HepG2 (cell line): ENCODE measurements around the gene POLR2H. TPM values are rescaled to one million over a fixed set of nuclear protein-coding genes. Genes with fewer than 3 reads are reported as not detected.
A peak's percentile ranks its signal among the peaks of the same experiment; 100 is the strongest.

Experiments used
- ATF7-NPFF ChIP-seq: sonication (generic); formaldehyde crosslinking; IDR thresholded peaks from 2 replicates; pipeline ENCODE4 v1.8.1; 2023; ENCODE audit warnings: mild to moderate bottlenecking, low read depth, missing genetic modification reagents, moderate library complexity
- CENPT ChIP-seq: sonication (generic); formaldehyde crosslinking; IDR thresholded peaks from 2 replicates; pipeline ENCODE4 v1.8.0; 2022; ENCODE audit warnings: low read depth, mild to moderate bottlenecking, moderate library complexity, missing genetic modification reagents
- E2F5 ChIP-seq: sonication (generic); formaldehyde crosslinking; conservative IDR thresholded peaks from 2 replicates; pipeline ENCODE4 v1.4.0; 2020; ENCODE audit warnings: missing genetic modification reagents
- EED ChIP-seq: sonication (generic); formaldehyde crosslinking; IDR thresholded peaks from 2 replicates; pipeline ENCODE4 v1.5.0; 2020; ENCODE audit warnings: mild to moderate bottlenecking, missing genetic modification reagents
- HNF1B ChIP-seq: sonication (generic); formaldehyde crosslinking; IDR thresholded peaks from 2 replicates; pipeline ENCODE4 v1.5.1; 2020; ENCODE audit warnings: mild to moderate bottlenecking, moderate library complexity, missing genetic modification reagents
- MXD1 ChIP-seq: sonication (generic); formaldehyde crosslinking; IDR thresholded peaks from 2 replicates; pipeline ENCODE4 v1.4.0; 2020; ENCODE audit warnings: mild to moderate bottlenecking, missing genetic modification reagents
- NCOA5 ChIP-seq: sonication (generic); formaldehyde crosslinking; IDR thresholded peaks from 2 replicates; pipeline ENCODE4 v1.4.0; 2020; ENCODE audit warnings: missing genetic modification reagents
- PHF8 ChIP-seq: sonication (generic); formaldehyde crosslinking; IDR thresholded peaks from 2 replicates; pipeline ENCODE4 v1.5.0; 2020; ENCODE audit warnings: missing genetic modification reagents
- RXRB ChIP-seq: IDR thresholded peaks from 2 replicates; pipeline ENCODE4 v1.6.1; 2016; ENCODE audit warnings: borderline replicate concordance, missing genetic modification reagents, missing compliant biosample characterization
- TBP ChIP-seq: sonication (generic); formaldehyde crosslinking; IDR thresholded peaks from 2 replicates; pipeline ENCODE4 v1.5.0; 2020; ENCODE audit warnings: missing genetic modification reagents
- ZBTB10 ChIP-seq: sonication (generic); formaldehyde crosslinking; IDR thresholded peaks from 2 replicates; pipeline ENCODE4 v1.4.0; 2020; ENCODE audit warnings: missing genetic modification reagents, borderline replicate concordance
- ZFP91 ChIP-seq: sonication (generic); formaldehyde crosslinking; IDR thresholded peaks from 2 replicates; pipeline ENCODE4 v1.9.0; 2022; ENCODE audit warnings: missing genetic modification reagents, mild to moderate bottlenecking, borderline replicate concordance
- ZNF234 ChIP-seq: sonication (generic); formaldehyde crosslinking; conservative IDR thresholded peaks from 2 replicates; pipeline ENCODE4 v1.5.1; 2020; ENCODE audit warnings: mild to moderate bottlenecking, missing genetic modification reagents
- ZNF34 ChIP-seq: sonication (generic); formaldehyde crosslinking; IDR thresholded peaks from 2 replicates; pipeline ENCODE4 v1.4.0; 2020; ENCODE audit warnings: mild to moderate bottlenecking, missing genetic modification reagents, borderline replicate concordance
- ZNF510 ChIP-seq: sonication (generic); formaldehyde crosslinking; IDR thresholded peaks from 2 replicates; pipeline ENCODE4 v1.4.0; 2020; ENCODE audit warnings: low read depth, mild to moderate bottlenecking, missing genetic modification reagents
- ZNF550 ChIP-seq: sonication (generic); formaldehyde crosslinking; IDR thresholded peaks from 2 replicates; pipeline ENCODE4 v1.4.0; 2020; ENCODE audit warnings: mild to moderate bottlenecking, missing genetic modification reagents, borderline replicate concordance
- ZNF597 ChIP-seq: sonication (generic); formaldehyde crosslinking; IDR thresholded peaks from 2 replicates; pipeline ENCODE4 v1.5.0; 2020; ENCODE audit warnings: missing genetic modification reagents
- ZNF629 ChIP-seq: sonication (generic); formaldehyde crosslinking; conservative IDR thresholded peaks from 2 replicates; pipeline ENCODE4 v1.5.0; 2020; ENCODE audit warnings: missing genetic modification reagents
- ZNF703 ChIP-seq: sonication (generic); formaldehyde crosslinking; IDR thresholded peaks from 2 replicates; pipeline ENCODE4 v1.5.1; 2020; ENCODE audit warnings: missing genetic modification reagents, mild to moderate bottlenecking, moderate library complexity, borderline replicate concordance
- ZNF761 ChIP-seq: sonication (generic); formaldehyde crosslinking; conservative IDR thresholded peaks from 2 replicates; pipeline ENCODE4 v1.4.0; 2020; ENCODE audit warnings: mild to moderate bottlenecking, missing genetic modification reagents
- polyA plus RNA-seq, 8 experiments: library from polyadenylated mRNA; depleted of rRNA in 3 of 8; stranded (reverse) in 7 of 8; unstranded in 1 of 8; fragments of >200 nt; fragmentation: Illumina TruSeq in 4 of 8; extraction: Trizol in 4 of 8; gene quantifications; 2 replicates each; pipeline versions ENCODE4 v1.2.1 to v1.2.3, GENCODE V29; 2011 to 2016; ENCODE audit warnings: low read depth in 4 of 8, missing spikeins in 1 of 8, mixed read lengths in 1 of 8; ENCODE audit not compliant: insufficient read depth in 1 of 8
- total RNA-seq, 5 experiments: library from RNA; depleted of rRNA; stranded (reverse); fragments of >200 nt; fragmentation: Illumina TruSeq; extraction: Trizol; gene quantifications; 2 replicates each; pipeline ENCODE4 v1.2.3, GENCODE V29; 2016; ENCODE audit warnings: low read depth in 1 of 5

POLR2H gene
- total and polyA plus RNA-seq, 2 of the 13 experiments (the other 11 are each of a cell fraction or from before 2014, with no cell fraction given) = 118 to 194 TPM

GRCh38 chr3:184417619-184418327 is 56.3 kb downstream of the POLR2H start (continued):
- no peak for TF ChIP-seq E2F5
- TF ChIP-seq NCOA5 (CRISPR knock-in tag) = no peak
- TF ChIP-seq CENPT (CRISPR knock-in tag) = no peak
- TF ChIP-seq TBP = no peak
- no peak; the same call in 1 of the 2 replicates for TF ChIP-seq ZFP91 (CRISPR knock-in tag)
- no peak for TF ChIP-seq ZNF597 (CRISPR knock-in tag)
- TF ChIP-seq ZNF234 (CRISPR knock-in tag) = no peak
- peak; percentile 71; the same call in 1 of the 2 replicates for TF ChIP-seq ZBTB10 (CRISPR knock-in tag)
- TF ChIP-seq ZNF550 (CRISPR knock-in tag) = no peak
- no peak for TF ChIP-seq ZNF510 (CRISPR knock-in tag)
- peak; percentile 22; the same call in 1 of the 2 replicates for TF ChIP-seq PHF8 (CRISPR knock-in tag)
- no peak for TF ChIP-seq ATF7-NPFF (CRISPR knock-in tag)
- no peak for TF ChIP-seq HNF1B (CRISPR knock-in tag)
- no peak for TF ChIP-seq ZNF761
- 0 out of 2 replicates have a peak, but pooled peaks have one; percentile 42 for TF ChIP-seq RXRB
- TF ChIP-seq EED = no peak
- no peak for TF ChIP-seq ZNF629 (CRISPR knock-in tag)
- TF ChIP-seq ZNF703 (CRISPR knock-in tag) = no peak
- no peak for TF ChIP-seq ZNF34 (CRISPR knock-in tag)
- no peak for TF ChIP-seq MXD1 (CRISPR knock-in tag)
